Left ventricle myocardium superior (tissue), 1 donor: ENCODE results near the gene EID1. TPM values are rescaled to one million over a fixed set of nuclear protein-coding genes. Genes with fewer than 3 reads are reported as not detected.
A peak's percentile ranks its signal among the peaks of the same experiment; 100 is the strongest.
"Not testable (repeated sequence)": the region's sequence is repeated elsewhere in the genome, so short reads cannot be mapped to it uniquely, and the experiment has no call there.

Source experiments
- ATAC-seq: fragments of 200-7000 bp; cut with Tn5 transposase; one replicate; pipeline ENCODE4 v1.9.1; 2020; ENCODE audit warnings: mild to moderate bottlenecking, moderate library complexity
- DNase-seq: peaks from one replicate; pipeline ENCODE4 v3.0.0-alpha.2; 2020
- intact Hi-C: fragments of 100-400 bp; cut with micrococcal nuclease; formaldehyde crosslinking; loops from one replicate; pipeline ENCODE4 v1.11.0; 2022
- long read RNA-seq: library from polyadenylated mRNA; unstranded; transcript quantifications from one replicate; pipeline ENCODE4 v2.0.0, GENCODE V29; 2021
- total RNA-seq: library from RNA; stranded (reverse); fragmentation: NEBNext Ultra II Directional; extraction: Animal tissue kit (Norgen Biotek cat#: 25700); gene quantifications from one replicate; pipeline ENCODE4 v1.2.1, GENCODE V29; 2021
- donor health status: DM: no; HTN: yes; CAD: no; lungs with severe emphysema.

Gene EID1, protein sequence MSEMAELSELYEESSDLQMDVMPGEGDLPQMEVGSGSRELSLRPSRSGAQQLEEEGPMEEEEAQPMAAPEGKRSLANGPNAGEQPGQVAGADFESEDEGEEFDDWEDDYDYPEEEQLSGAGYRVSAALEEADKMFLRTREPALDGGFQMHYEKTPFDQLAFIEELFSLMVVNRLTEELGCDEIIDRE
- total RNA-seq, result 223 TPM
- long read RNA-seq, transcript EID1-201 (1 exons, 2,298 nt), result major isoform, 495 of 495 reads
- long read RNA-seq, partial matches to known transcripts, result 0 of 495 reads
- long read RNA-seq, other reads (novel, unspliced or antisense), result 0 of 495 reads

DNA sequence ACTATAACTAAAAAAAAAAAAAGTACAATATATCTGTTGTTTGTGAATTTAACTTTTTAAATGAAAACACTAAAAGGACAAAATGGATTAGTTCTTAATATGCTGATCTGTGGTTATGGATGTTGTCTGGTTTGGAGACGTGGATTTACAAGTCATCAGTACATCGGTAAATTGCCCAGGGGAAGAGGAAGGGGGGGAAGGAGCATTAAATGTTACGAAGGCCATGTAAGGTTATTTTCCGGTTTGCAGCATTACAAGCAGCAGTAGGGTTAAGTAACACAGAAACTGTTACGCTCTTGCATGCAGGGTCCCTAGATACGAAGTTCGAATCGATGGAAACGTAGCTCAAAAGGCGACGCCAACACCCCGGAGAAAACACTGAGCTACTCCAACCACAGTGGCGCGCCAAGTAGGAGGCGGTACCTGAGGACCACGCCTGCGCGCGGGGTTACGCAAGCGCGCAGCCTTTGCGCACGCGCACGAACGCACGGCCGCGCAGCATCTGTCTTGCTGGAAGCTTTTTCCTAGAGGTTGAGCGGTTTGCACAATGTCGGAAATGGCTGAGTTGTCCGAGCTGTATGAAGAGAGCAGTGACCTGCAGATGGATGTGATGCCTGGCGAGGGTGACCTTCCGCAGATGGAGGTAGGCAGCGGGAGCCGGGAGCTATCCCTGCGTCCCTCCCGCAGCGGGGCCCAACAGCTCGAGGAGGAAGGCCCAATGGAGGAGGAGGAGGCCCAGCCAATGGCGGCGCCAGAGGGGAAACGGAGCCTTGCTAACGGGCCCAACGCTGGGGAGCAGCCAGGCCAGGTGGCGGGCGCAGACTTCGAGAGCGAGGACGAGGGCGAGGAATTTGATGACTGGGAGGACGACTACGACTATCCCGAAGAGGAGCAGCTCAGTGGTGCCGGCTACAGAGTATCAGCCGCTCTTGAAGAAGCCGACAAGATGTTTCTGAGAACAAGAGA is at the start of gene EID1:
Gene EID1 (plus strand): TSS at position 505 of the 966 bp plus-strand sequence. CDS start 43 bp downstream, at position 548.
- ATAC-seq (peak; percentile 100), DNase-seq (peak; percentile 96)
- intact Hi-C loops, result no loop called here

DNA sequence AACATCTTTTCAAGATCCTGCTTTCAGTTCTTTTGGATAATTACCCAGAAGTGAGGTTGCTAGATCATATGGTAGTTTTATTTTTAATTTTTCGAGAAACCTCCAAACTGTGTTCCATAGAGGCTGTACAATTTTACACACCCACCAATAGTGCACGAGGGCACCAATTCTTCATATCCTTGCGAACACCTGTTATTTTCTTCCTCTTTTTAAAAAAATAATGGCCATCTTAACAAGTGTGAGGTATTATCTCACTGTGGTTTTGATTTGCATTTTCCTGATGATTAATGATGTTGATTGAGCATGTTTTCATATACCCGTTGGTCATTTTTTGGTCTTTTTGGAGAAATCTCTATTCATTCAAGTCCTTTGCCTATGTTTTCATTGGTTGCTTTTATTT is 49.5 kb upstream of the EID1 start:
- intact Hi-C loops, result no loop called here
- no peak for DNase-seq
- no peak for ATAC-seq

DNA sequence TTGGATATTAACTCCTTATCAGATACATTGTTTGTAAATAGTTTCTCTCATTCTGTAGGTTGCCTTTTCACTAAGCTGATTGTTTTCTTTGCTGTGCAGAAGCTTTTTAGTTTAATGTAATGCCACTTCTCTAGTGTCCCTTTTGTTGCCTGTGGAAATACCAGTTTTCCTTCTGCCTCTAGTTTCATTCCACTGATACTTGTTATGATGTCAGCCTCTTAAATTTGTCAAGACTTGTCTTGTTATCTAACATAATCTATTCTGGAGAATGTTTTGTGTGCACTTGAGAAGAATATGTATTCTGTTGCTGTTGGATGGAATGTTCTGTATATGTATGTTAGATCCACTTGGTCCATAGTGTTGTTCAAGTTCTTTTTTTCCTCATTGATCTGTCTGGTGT is 49.0 kb upstream of the EID1 start:
- intact Hi-C loops, result no loop called here
- DNase-seq (no peak), ATAC-seq (no peak)

DNA sequence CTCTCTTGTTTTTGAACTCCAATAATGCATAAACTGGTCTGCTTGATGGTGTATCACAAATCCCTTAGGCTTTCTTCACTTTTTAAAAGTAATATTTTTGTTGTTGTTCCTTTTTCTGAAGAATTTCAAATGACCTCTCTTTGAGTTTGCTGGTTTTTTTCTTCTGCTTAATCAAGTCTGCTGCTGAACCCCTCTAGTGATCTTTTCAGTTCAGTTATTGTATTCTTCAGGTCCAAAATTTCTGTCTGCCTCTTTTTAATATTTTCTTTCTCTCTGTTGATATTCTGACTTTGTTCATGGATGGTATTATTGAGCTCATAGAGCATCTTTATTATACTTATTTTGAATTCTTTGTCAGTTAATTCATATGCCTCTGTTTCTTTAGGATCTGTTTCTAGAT is 45.3 kb upstream of the EID1 start:
- no peak for DNase-seq
- no peak for ATAC-seq
- intact Hi-C loops, result no loop called here

DNA sequence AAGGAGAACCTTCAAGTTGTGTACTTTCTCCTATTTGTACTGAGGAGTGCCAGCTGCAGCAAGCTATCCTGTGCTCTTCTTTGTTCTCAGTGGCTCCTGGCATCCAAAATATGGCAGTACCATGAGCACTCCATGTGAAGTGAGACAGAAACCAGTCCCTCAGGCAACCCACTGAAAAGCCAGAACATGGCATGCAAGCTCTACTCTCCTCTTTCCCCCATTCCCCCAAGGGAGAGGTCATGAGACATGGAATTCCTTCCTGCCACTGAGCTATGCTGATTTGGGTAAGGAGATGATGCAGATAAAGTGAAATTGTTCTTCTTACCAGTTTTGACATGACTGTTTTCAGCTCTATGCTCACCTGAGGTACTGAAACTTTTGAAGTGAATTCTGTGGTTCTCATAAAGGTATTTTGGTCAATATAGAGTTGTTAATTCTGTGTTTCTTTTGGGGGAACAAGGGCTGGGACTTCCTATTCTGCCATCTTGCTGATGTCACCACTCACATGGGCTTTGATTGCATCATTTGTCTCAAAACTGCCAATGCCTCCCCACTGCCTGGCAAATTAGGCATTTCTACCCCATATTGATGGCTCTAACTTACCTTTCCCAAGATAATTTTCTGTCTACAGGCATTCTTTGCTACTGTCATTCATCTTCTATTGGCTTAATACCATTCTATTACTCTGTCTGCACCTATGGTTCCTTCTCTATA is 44.3 kb upstream of the EID1 start:
- intact Hi-C loops, result no loop called here
- ATAC-seq, result no peak
- no peak for DNase-seq

DNA sequence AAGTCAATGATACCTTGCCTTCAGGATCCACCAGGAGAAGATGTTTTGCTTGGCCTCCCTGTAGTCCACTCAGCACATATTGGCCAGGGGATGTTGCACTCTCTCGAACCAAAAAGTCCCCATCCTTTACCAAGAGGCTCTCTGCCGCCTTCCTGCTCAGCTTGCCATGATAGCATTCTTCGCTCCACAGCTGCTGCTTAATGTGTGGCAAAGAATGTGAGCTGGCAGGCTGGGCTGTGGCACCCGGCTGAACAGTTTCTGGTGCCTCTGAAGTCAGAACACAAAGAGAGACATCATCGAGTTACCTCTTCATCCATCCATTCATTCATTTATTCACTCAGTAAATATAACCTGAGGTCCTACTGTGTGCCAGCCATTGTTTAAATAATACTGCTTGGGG is 43.2 kb upstream of the EID1 start:
- DNase-seq (no peak), ATAC-seq (no peak)
- intact Hi-C loops, result no loop called here

DNA sequence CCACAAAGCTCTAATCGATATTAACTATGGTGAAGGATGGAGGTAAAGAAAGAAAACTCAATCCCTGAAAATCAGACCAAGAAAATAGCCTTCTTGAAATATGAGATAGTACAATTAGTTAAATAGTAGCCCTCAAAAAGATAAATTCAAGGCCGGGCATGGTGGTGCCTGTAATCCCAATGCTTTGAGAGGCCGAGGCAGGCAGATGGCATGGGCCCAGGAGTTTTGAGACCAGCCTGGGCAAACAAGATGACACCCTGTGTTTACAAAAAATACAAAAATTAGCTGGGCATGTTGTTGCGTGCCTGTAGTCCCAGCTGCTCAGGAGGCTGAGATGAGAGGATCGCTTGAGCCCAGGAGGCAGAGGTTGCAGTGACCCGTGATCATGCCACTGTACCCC is 35.4 kb upstream of the EID1 start:
- no peak for DNase-seq
- intact Hi-C loops, result no loop called here
- ATAC-seq, result no peak

DNA sequence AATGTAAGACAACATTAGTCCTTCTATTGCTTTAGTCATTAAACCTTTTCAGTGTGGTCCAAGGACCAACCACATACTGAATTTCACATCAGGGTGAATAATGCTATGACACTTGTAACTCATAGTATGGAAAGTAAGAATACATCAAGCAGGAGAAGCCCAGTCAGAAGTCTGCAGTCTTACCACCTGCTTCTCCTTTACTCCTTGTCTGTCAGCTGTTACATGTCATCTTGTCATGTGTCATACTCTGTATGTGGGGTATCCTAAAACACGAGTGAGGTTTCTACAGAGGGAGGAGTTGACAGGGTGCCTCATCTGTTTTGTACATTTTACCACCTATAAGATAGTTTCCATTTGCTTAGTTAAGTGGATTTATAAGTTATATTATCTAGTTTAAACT is 32.8 kb upstream of the EID1 start:
- no peak for ATAC-seq
- intact Hi-C loops, result no loop called here
- DNase-seq, result no peak

DNA sequence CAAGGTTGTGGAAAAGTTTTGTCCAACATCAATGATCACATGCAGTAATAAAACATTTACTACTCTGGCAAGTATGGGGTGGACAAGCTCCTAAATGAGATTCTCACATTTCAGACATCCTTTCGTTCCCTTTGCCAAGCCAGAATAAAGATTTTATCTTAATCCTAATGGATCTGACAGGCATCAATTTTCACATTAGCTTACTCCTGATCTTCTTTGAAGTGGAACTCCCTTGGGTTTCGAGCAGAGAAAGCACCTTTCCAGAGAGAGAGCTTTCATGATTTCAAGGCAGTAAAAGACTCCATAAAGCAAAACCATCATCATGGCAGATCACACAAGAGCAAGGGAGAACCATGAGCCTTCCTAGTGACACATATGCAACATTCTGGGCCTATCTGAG is 27.3 kb upstream of the EID1 start:
- ATAC-seq (no peak), DNase-seq (no peak)
- intact Hi-C loops, result no loop called here

DNA sequence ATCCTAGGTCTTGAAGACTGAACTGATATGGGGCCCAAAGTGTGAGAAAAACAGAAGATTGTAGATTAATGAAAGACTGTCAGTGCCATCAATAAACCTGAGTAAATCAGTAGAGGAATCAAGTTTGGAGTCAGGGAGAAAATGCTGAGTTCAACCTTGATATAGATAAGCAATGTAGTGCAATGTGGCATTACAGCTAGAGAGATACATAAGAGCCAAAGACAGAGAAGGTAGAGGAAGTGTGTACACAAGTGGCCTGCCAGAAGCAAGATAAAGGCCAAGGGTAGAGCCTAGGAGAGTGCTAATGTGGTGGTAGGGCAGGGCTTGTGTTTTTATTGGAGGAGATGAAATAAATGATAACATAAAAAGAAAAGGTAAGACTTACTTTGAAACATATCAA is 26.0 kb upstream of the EID1 start:
- ATAC-seq (no peak), DNase-seq (no peak)
- intact Hi-C loops, result no loop called here

DNA sequence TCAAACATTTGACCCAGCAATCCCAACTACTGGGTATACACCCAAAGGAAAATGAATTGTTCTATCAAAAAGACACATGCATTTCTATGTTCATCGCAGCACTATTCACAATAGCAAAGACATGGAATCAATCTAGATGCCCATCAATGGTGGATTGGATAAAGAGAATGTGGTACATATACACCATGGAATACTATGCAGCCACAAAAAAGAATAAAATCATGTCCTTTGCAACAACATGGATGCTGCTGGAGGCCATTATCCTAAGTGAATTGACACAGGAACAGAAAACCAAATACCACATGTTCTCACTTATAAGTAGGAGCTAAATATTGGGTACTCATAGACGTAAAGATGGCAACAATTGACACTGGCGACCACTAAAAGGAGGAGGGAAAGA is 23.5 kb upstream of the EID1 start:
- ATAC-seq, intact Hi-C loops, DNase-seq: not testable (repeated sequence)

DNA sequence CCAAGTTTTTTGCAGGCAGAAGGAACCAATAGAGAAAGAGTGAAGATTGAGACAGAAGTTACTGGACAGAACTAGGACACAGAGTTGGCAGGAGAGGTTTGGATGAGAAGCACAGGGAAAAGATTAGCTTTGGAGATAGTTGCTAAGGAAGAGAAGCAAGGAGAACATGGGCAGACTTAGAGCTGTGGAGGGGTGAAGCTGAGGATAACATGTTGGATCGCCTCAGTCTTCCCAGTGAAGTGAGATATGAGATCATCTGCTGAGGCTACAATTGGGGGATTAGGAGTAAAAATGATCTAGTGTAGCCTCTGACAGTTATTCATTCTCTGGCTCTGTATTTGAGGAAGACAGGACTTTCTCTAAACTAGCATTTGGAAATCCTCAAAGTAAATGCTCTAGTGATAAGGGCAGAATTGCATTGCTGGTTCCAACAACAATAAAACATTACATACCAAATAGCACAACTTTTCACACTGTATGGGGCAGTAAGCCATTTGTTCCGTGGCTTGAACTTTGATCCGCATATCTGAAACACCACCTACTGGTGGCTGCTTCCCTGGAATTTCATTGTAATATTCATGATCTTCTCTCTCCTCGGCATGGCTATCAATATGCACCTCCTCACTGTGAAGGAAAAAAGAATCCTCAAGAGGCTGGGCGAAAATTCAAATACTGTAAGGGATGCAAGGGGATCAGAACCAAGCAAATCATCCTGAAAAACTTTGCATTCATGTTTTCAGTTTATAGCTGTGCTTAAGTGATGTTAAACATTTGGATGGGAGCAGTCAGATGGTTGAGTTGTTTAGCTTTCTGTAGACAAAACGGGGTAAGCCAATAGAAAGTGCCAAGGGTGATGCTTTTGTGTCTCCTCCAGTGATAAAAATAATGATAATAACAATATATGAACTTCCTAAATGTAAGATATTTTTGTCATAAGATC is 22.2 kb upstream of the EID1 start:
- intact Hi-C loops, result no loop called here

DNA sequence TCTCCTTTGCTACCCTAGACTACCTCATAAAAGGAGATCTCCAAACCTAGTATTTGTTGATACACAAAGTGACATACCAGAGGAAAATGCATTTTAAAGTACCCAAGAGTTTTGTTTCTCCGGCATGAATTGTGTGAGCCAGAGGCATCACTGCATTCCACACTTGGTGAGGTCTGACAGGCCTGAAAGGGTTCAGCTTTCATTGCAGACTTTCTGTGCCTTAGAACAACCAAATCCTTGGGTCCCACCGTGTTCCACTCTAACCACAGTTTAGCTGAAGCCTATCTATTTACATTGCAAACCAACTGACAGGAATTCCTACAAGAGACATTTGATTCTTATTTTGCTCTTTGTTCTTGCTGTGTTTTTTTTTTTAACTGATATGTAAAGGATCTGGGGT is 21.0 kb upstream of the EID1 start:
- no peak for ATAC-seq

More for the DNA sequence above, 22.2 kb upstream of the EID1 start:
- DNase-seq, result no peak
- peak; percentile 91 for ATAC-seq

DNA sequence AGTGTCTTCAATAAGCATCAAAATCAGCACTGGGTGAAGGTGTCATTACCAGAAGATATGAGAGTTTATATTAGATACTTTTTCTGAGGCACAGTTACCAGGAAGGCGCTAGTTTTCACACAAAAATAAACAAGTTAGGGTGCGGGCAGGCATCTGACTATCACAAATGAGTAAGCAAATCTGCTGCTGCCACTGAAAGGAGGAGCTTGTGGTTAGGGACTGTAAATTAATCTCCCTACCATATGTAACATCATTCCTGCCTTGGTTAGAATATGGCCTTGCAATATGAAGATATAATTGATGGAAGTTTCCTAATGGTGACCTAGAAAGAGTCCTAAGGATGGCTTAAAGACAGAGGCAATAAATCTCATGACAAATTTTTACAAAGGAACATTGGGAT is 19.5 kb upstream of the EID1 start:
- intact Hi-C loops, result no loop called here
- ATAC-seq (no peak), DNase-seq (no peak)

More for the DNA sequence above, 21.0 kb upstream of the EID1 start:
- intact Hi-C loops, result no loop called here
- DNase-seq, result no peak

DNA sequence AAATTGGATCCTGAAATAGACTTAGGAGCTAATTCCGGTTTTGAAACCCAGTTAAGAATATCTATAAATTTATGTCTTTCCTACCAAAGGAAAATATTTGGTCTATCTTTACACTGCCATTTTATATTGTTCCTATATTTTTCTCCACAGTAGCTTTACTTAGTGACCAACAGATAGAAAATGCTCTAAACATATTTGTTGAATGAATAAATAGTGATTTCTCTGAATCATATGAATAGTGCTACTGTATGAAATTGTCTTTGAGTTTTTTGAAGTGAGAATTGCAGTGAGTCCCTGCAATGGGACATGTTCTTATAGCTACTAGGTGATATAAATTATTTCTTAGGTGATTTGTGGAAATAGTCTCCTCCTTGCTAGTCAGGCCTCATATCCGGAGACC is 18.5 kb upstream of the EID1 start:
- no peak for DNase-seq
- ATAC-seq, result no peak
- intact Hi-C loops, result no loop called here

DNA sequence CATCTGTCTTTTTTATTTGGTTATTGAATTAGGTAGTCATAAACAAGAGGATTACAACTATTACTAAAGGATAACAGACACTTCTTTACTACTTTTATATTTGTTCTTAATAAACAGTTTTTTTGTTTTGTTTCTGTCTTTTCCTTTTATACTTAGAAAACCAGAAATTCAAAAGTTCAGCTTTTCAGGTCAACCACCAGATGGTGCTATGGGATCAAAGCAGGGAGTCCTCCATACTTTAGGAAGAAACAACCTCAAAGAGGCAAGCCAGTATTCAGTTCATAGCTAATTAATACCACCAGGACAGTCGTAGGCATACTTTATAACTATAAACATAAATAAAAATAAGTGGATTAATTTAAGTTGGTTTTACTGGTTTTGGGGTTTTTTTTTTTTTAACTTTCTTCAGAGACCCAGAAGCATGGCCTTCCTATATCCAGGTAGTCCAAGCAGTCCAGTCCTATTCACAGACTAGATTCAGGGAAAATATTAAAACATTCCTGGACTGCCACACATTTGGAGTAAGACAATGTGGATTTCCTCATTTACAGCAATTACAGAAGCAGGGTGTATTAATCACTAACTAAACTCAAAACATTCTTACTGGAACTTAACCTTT is 16.0 kb upstream of the EID1 start:
- peak; percentile 69 for ATAC-seq
- intact Hi-C loops, result loop anchor here (5.0 kb wide), 3 partner anchors 285 to 1285 kb away; partner anchors contain the start of gene FGF7
- DNase-seq, result no peak

DNA sequence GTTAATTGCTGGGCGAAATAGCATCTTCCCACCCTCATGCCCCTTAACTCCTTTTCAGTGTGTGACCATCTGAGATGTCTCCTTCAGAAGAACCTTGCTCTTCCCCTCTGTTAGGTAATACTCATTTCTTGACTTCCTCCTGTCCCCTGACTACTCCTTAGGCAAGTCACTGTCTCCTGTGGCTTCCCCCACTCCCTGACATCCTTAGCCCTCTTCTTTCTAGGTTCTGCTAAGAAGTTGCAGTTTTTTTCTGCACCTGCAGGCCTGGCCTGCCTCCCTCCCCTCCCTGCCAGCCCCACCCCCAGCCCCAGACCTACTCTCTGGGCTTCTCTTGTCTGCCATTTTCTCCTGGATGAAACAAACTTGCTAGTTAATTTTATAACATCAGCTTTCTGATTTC is 15.2 kb upstream of the EID1 start:
- ATAC-seq, result no peak
- intact Hi-C loops, result loop anchor here (5.0 kb wide), 3 partner anchors 285 to 1285 kb away; partner anchors contain the start of gene FGF7
- DNase-seq, result no peak
